Fibroblast of lung (primary cell): ENCODE data around the gene PHF14.

ENCODE experiments used
- CTCF ChIP-seq, 2 donors: IDR thresholded peaks in 1 of 2; conservative IDR thresholded peaks in 1 of 2; 1 replicate in 1 of 2; 2 replicates in 1 of 2; pipeline ENCODE4 v1.5.1; 2011 to 2012; ENCODE audit warnings: low read length in 2 of 2, control low read depth in 1 of 2, inconsistent platforms in 1 of 2, low read depth in 1 of 2, mild to moderate bottlenecking in 1 of 2
- EZH2 ChIP-seq: IDR thresholded peaks from 2 replicates; pipeline ENCODE4 v1.5.1; 2012; ENCODE audit warnings: low read length, control low read depth, mild to moderate bottlenecking; ENCODE audit errors: missing control alignments

DNA sequence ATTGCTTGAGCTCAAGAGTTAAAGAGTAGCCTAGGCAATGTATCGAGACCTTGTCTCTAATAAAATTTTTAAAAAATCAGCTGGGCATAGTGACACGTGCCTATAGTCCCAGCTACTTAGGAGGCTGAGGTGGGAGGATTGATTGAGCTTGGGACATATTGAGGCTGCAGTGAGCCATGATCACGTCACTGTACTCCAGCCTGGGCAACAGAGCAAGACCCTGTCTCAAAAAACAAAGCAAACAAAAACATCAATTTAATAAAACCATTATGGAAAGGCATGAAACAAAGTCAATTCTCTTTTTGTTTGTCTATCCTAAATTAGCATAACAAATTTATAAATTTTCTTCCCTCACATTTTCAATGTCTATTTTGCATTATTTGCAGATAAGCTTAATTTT lies 108.4 kb downstream of the PHF14 start:
- no peak for TF ChIP-seq CTCF (conservative IDR thresholded peaks at IDR 0.05 in 1 of 2, IDR thresholded peaks at IDR 0.05 in 1 of 2; ENCODE audit: low read depth in 1 of 2, low read length in 2 of 2)
- no peak for TF ChIP-seq EZH2
